H1 (cell line): ENCODE data around the gene FOXA3. TPM values are rescaled to one million over a fixed set of nuclear protein-coding genes. Genes with fewer than 3 reads are reported as not detected.

ENCODE experiments used
- CHD7 ChIP-seq: fragments of 300-600 bp; sonication (generic); IDR thresholded peaks from 2 replicates; pipeline ENCODE4 v1.7.1; 2012; ENCODE audit warnings: low read length, moderate library complexity, mild to moderate bottlenecking, inconsistent platforms; ENCODE audit not compliant: insufficient replicate concordance
- GABPA ChIP-seq: IDR thresholded peaks from 2 replicates; pipeline ENCODE4 v1.6.1; 2011; ENCODE audit warnings: mild to moderate bottlenecking, low read length, moderate library complexity, borderline replicate concordance; ENCODE audit not compliant: insufficient read depth
- HDAC6 ChIP-seq: IDR thresholded peaks from one replicate; pipeline ENCODE4 v1.7.1; 2012; ENCODE audit warnings: low read depth, mild to moderate bottlenecking, inconsistent platforms, low read length, moderate library complexity
- POLR2A ChIP-seq, 2 experiments: IDR thresholded peaks; 1 replicate in 1 of 2; 2 replicates in 1 of 2; pipeline ENCODE4 v1.6.1; 2011; ENCODE audit warnings: low read depth in 2 of 2, low read length in 2 of 2, mild to moderate bottlenecking in 2 of 2; ENCODE audit errors: control extremely low read depth in 1 of 2
- TEAD4 ChIP-seq: IDR thresholded peaks from 2 replicates; pipeline ENCODE4 v1.6.1; 2012; ENCODE audit warnings: low read depth, low read length, inconsistent platforms, mixed read lengths
- polyA plus RNA-seq, 7 experiments: library from polyadenylated mRNA; depleted of rRNA in 3 of 7; stranded (reverse) in 5 of 7; unstranded in 2 of 7; fragments of >200 nt in 5 of 7; fragments of 200-250 nt in 2 of 7; gene quantifications; 1 replicate in 5 of 7; 2 replicates in 1 of 7; 4 replicates in 1 of 7; pipeline versions ENCODE4 v1.2.1 to v1.2.3, GENCODE V29; 2011 to 2013; ENCODE audit warnings: missing spikeins in 2 of 7, mixed read lengths in 2 of 7
- total RNA-seq: library from RNA; stranded (reverse); fragmentation: NEBNext Ultra II Directional; extraction: Animal tissue kit (Norgen Biotek cat#: 25700); gene quantifications from 2 replicates; pipeline ENCODE4 v1.2.1, GENCODE V29; 2021

FOXA3 gene
- total and polyA plus RNA-seq, 2 of the 8 experiments (the other 6 are each of a cell fraction or from before 2014, with no cell fraction given): 20.2 to 49.1 TPM

GRCh38 chr19:45922281-45922680 lies 58.2 kb downstream of the FOXA3 start (continued):
- TF ChIP-seq CHD7 (no peak), GABPA (no peak), HDAC6 (no peak), TEAD4 (no peak), POLR2A (IDR thresholded peaks at IDR 0.05; ENCODE audit: control extremely low read depth in 1 of 2, low read depth in 2 of 2, low read length in 2 of 2) (no peak)
